CD8-positive, alpha-beta memory T cell (primary cell): ENCODE data around the gene KRT77. TPM values are rescaled to one million over a fixed set of nuclear protein-coding genes. Genes with fewer than 3 reads are reported as not detected.

ENCODE experiments used
- CTCF ChIA-PET: fragments of 350-600 bp; sonication (Branson Sonifier 250); formaldehyde crosslinking; loops from one replicate; lab custom pipeline; 2021; ENCODE audit warnings: antibody characterized with exemption; lab: Charles Lee
- POLR2A ChIA-PET: fragments of 350-600 bp; sonication (Branson Sonifier 250); formaldehyde crosslinking; loops from one replicate; lab custom pipeline; 2021; ENCODE audit warnings: antibody characterized with exemption; lab: Charles Lee
- DNase-seq, 5 donors: peaks; one replicate each; pipeline versions ENCODE4 v3.0.0 to v3.0.0-alpha.2; 2020 to 2022; ENCODE audit warnings: mixed read lengths in 1 of 5
- H3K27ac ChIP-seq: one replicate; pipeline ENCODE4 v1.7.0; 2013; ENCODE audit warnings: low read depth, mild to moderate bottlenecking, low read length, moderate library complexity
- H3K27me3 ChIP-seq: 2 replicates; pipeline ENCODE4 v1.7.0; 2013; ENCODE audit warnings: low read length, mild to moderate bottlenecking; ENCODE audit not compliant: insufficient read depth, poor library complexity, severe bottlenecking
- H3K36me3 ChIP-seq: 2 replicates; pipeline ENCODE4 v1.7.0; 2013; ENCODE audit warnings: mild to moderate bottlenecking, low read length, moderate library complexity; ENCODE audit not compliant: insufficient read depth
- H3K4me1 ChIP-seq: 2 replicates; pipeline ENCODE4 v1.7.0; 2013; ENCODE audit warnings: mild to moderate bottlenecking, low read length, moderate library complexity; ENCODE audit not compliant: insufficient read depth
- H3K4me3 ChIP-seq: 2 replicates; pipeline ENCODE4 v1.7.0; 2013; ENCODE audit warnings: mild to moderate bottlenecking, low read length
- H3K9me3 ChIP-seq: 2 replicates; pipeline ENCODE4 v1.7.0; 2013; ENCODE audit warnings: mild to moderate bottlenecking, low read length
- H3K27ac Mint-ChIP-seq, 8 donors: one replicate each; pipeline ENCODE4 v1.8.0; 2020 to 2021; ENCODE audit warnings: mixed read lengths in 8 of 8, mild to moderate bottlenecking in 6 of 8, inconsistent platforms in 3 of 8, moderate library complexity in 3 of 8
- H3K27me3 Mint-ChIP-seq, 2 donors: one replicate each; pipeline ENCODE4 v1.8.0; 2020 to 2021; ENCODE audit warnings: mixed read lengths in 2 of 2, mild to moderate bottlenecking in 1 of 2, moderate library complexity in 1 of 2
- H3K36me3 Mint-ChIP-seq, 3 donors: one replicate each; pipeline ENCODE4 v1.8.0; 2020 to 2021; ENCODE audit warnings: mixed read lengths in 3 of 3, inconsistent platforms in 1 of 3, mild to moderate bottlenecking in 1 of 3
- H3K4me1 Mint-ChIP-seq, 3 donors: one replicate each; pipeline ENCODE4 v1.8.0; 2020 to 2021; ENCODE audit warnings: mixed read lengths in 3 of 3, inconsistent platforms in 1 of 3, mild to moderate bottlenecking in 1 of 3
- H3K4me3 Mint-ChIP-seq, 7 donors: one replicate each; pipeline ENCODE4 v1.8.0; 2020 to 2021; ENCODE audit warnings: mixed read lengths in 7 of 7, mild to moderate bottlenecking in 6 of 7, moderate library complexity in 4 of 7, inconsistent platforms in 2 of 7
- H3K9me3 Mint-ChIP-seq, 5 donors: one replicate each; pipeline ENCODE4 v1.8.0; 2020 to 2022; ENCODE audit warnings: mixed read lengths in 5 of 5, mild to moderate bottlenecking in 3 of 5, moderate library complexity in 2 of 5, inconsistent platforms in 1 of 5
- polyA plus RNA-seq: library from polyadenylated mRNA; unstranded; fragments of 300-500 nt; fragmentation: Illumina TruSeq; gene quantifications from one replicate; pipeline ENCODE4 v1.2.3, GENCODE V29; 2021
- total RNA-seq, 2 experiments: library from RNA; stranded (reverse); gene quantifications; one replicate each; pipeline ENCODE4 v1.2.3, GENCODE V29; 2021

Gene KRT77
- total and polyA plus RNA-seq, 3 experiments from 2014 or later, result not detected

DNA sequence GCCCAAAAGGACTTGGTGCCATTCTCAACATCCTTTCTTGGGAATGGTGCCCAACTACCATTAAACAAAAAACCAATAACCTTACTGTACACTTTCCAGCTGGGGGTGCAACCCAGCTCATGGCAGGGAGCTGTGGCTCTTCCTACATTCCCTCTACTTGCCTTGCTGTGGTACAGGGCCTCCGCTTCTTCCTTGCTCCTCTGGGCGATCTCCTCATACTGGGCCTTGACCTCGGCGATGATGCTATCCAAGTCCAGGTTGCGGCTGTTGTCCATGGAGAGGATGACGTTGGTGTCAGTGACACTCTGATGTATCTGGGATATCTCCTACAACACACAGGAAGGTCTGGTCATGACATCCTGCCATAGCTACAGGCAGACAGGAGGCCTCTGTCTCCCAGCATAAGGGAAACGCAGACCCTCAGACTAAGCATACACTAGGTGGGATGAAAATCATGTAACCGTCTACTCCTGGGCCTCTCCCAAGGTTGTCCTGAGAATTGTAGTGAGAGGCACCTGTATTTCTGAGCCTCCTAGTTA is 55.2 kb downstream of the KRT77 start:
- ChIA-PET CTCF (interaction anchor here (1.1 to 1.3 kb wide), 2 partner anchors 38 to 62 kb away, joined by 4 read pairs; no protein-coding TSS in a partner anchor), POLR2A (no interaction called here)
- Mint-ChIP-seq H3K4me1 (peaks cover 50 to 71% (median 66%) of the 10 kb centered on the region in 3 donors), H3K9me3 (peaks cover 0 to 8% (median 4%) of the 10 kb centered on the region in 5 donors), H3K27ac (peak overlapping the region in 7 of 8 donors; percentile 29 to 100 (median 89)), H3K4me3 (no peak overlapping the region), H3K36me3 (peaks cover 2 to 10% (median 3%) of the 10 kb centered on the region in 3 donors), H3K27me3 (peaks cover 7 to 11% of the 10 kb centered on the region in 2 donors)
- H3K36me3 ChIP-seq, result no peaks in the 10 kb centered on the region
- H3K27me3 ChIP-seq, result no peaks in the 10 kb centered on the region
- no peak for DNase-seq
- no peak overlapping the region for H3K4me3 ChIP-seq
- H3K4me1 ChIP-seq, result peaks cover 66% of the 10 kb centered on the region
- no peak overlapping the region for H3K27ac ChIP-seq
- no peaks in the 10 kb centered on the region for H3K9me3 ChIP-seq

DNA sequence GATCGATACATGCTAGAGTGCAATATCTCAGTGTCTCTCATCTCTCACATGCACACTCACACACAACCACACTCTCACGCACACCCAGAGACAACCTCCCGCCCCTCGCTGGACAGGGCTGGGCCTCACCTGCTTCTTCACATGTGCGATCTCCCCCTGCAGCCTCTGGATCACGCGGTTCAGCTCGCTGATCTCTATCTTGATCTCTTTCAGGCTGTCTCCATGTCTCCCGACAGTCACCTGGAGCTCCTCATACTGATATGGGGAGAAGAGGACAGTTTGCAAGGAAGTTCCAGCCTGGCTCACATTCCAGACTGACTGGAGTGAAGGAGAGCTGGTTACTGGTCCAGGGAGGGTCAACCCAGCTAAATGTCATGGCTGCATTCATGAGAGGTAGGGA is 55.7 kb downstream of the KRT77 start:
- DNase-seq, result no peak
- Mint-ChIP-seq H3K36me3 (peaks cover 2 to 10% (median 3%) of the 10 kb centered on the region in 3 donors), H3K27ac (peak overlapping the region in 7 of 8 donors; percentile 29 to 100 (median 89)), H3K9me3 (peaks cover 0 to 8% (median 4%) of the 10 kb centered on the region in 5 donors), H3K4me1 (peaks cover 51 to 73% (median 67%) of the 10 kb centered on the region in 3 donors), H3K27me3 (peaks cover 7 to 9% of the 10 kb centered on the region in 2 donors), H3K4me3 (no peak overlapping the region)
- CTCF ChIA-PET, result interaction anchor here (1.1 to 1.3 kb wide), 2 partner anchors 37 to 62 kb away, joined by 4 read pairs; no protein-coding TSS in a partner anchor
- H3K36me3 ChIP-seq, result no peaks in the 10 kb centered on the region
- no peaks in the 10 kb centered on the region for H3K9me3 ChIP-seq
- H3K4me3 ChIP-seq, result no peak overlapping the region
- peaks cover 70% of the 10 kb centered on the region for H3K4me1 ChIP-seq
- H3K27ac ChIP-seq, result no peak overlapping the region
- H3K27me3 ChIP-seq, result no peaks in the 10 kb centered on the region
- POLR2A ChIA-PET, result no interaction called here

DNA sequence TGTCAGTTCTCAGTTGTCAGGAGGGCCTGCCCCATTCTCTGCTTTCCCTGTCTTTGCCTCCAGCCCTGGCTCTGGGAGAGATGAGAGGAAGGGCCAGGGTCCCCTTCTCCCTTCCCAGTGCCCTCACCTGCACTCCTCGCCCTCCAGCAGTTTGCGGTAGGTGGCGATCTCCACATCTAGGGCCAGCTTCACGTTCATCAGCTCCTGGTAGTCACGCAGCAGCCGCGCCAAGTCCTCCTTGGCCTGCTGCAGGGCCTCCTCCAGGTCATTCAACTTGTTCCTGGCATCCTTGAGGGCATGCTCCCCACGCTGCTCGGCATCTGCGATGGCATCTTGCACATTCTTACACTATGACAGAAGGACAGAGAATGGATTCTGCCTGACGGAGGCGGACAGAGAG is 56.7 kb downstream of the KRT77 start:
- peak overlapping the region; percentile 3 for H3K27ac ChIP-seq
- CTCF ChIA-PET, result no interaction called here

DNA sequence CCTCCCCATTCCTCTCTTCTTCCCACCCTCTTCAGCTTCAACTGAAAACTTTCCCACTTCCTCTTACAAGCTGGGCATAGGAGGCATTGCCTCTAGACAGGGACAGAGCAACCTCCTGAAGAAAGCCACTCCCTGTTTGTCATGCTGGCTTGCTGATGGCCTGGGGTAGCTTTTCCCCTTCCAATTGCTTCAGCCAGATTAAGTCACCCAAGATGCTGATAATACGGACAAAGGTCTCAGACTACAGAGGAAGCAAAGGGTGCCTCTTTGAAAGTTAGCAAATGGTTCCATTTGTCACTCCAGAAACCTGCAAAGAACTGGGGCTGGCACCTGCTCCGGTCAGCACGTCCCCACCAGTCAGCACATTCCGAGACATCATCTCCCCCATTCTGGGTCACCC is 57.3 kb downstream of the KRT77 start:
- H3K27me3 Mint-ChIP-seq, result peaks cover 0 to 4% of the 10 kb centered on the region in 2 donors
- H3K36me3 Mint-ChIP-seq, result peaks cover 2 to 10% (median 3%) of the 10 kb centered on the region in 3 donors
- H3K36me3 ChIP-seq, result no peaks in the 10 kb centered on the region
- H3K27ac ChIP-seq, result peak overlapping the region; percentile 19
- no peaks in the 10 kb centered on the region for H3K9me3 ChIP-seq
- CTCF ChIA-PET, result no interaction called here
- no peaks in the 10 kb centered on the region for H3K27me3 ChIP-seq
- H3K4me1 Mint-ChIP-seq, result peaks cover 65 to 80% (median 77%) of the 10 kb centered on the region in 3 donors
- H3K4me1 ChIP-seq, result peaks cover 85% of the 10 kb centered on the region
- H3K9me3 Mint-ChIP-seq, result peaks cover 0 to 8% (median 4%) of the 10 kb centered on the region in 5 donors
- H3K27ac Mint-ChIP-seq, result peak overlapping the region; percentile 94 to 100 (median 98)
- H3K4me3 ChIP-seq, result peak overlapping the region; percentile 8
- POLR2A ChIA-PET, result no interaction called here
- peak overlapping the region in 6 of 7 donors; percentile 44 to 82 (median 66) for H3K4me3 Mint-ChIP-seq
- DNase-seq, result no peak

More for the DNA sequence above, 56.7 kb downstream of the KRT77 start:
- Mint-ChIP-seq H3K36me3 (peaks cover 2 to 10% (median 3%) of the 10 kb centered on the region in 3 donors), H3K9me3 (peaks cover 0 to 8% (median 4%) of the 10 kb centered on the region in 5 donors), H3K4me1 (peaks cover 59 to 78% (median 76%) of the 10 kb centered on the region in 3 donors), H3K27ac (peak overlapping the region; percentile 94 to 100 (median 98)), H3K4me3 (peak overlapping the region in 4 of 7 donors; percentile 44 to 82 (median 59)), H3K27me3 (peaks cover 0 to 4% of the 10 kb centered on the region in 2 donors)
- no peaks in the 10 kb centered on the region for H3K36me3 ChIP-seq
- H3K4me3 ChIP-seq, result peak overlapping the region; percentile 8
- peaks cover 80% of the 10 kb centered on the region for H3K4me1 ChIP-seq
- POLR2A ChIA-PET, result no interaction called here
- no peaks in the 10 kb centered on the region for H3K9me3 ChIP-seq
- no peaks in the 10 kb centered on the region for H3K27me3 ChIP-seq
- DNase-seq, result no peak

DNA sequence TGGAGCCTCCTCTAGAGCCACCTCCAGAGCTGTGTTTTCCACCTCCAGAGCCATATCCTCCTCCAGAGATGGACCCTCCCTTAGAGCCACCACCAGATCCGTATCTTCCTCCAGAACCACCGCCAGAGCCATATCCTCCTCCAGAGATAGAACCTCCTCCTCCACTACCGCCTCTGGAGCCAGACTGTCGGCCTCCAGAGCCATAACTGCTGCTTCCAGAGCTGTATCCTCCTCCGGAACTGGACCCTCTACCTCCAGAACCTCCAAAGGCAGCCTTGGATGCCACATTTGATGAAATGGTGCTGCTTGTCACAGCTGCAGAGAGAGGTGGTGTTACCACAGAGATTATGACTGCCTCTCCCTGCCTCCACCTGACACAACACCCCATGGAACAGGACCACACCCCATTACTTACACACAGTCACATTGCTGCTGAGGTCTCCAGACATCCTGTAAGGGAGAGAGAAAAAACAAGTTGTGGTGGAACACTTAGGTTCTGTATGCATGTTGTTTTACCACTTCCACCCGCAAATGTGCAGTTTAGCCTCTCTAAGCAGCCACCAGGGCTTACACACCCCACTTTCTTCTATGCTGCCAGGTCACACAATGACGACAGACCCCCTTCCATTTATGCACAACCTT is 58.1 kb downstream of the KRT77 start:
- Mint-ChIP-seq H3K27ac (peak overlapping the region; percentile 94 to 100 (median 98)), H3K27me3 (peaks cover 0 to 4% of the 10 kb centered on the region in 2 donors), H3K4me1 (peaks cover 66 to 79% (median 76%) of the 10 kb centered on the region in 3 donors), H3K36me3 (peaks cover 2 to 10% (median 3%) of the 10 kb centered on the region in 3 donors), H3K4me3 (peak overlapping the region; percentile 2 to 82 (median 65)), H3K9me3 (peaks cover 0 to 8% (median 4%) of the 10 kb centered on the region in 5 donors)
- H3K36me3 ChIP-seq, result no peaks in the 10 kb centered on the region
- no peaks in the 10 kb centered on the region for H3K27me3 ChIP-seq
- peaks cover 87% of the 10 kb centered on the region for H3K4me1 ChIP-seq
- H3K9me3 ChIP-seq, result no peaks in the 10 kb centered on the region
- ChIA-PET CTCF (no interaction called here), POLR2A (interaction anchor here (1.0 to 1.1 kb wide), 2 partner anchors 9 to 60 kb away, joined by 3 to 6 read pairs; no protein-coding TSS in a partner anchor)
- no peak overlapping the region for H3K4me3 ChIP-seq
- H3K27ac ChIP-seq, result peak overlapping the region; percentile 60
- DNase-seq, result peak; percentile 16 to 92 (median 76)

DNA sequence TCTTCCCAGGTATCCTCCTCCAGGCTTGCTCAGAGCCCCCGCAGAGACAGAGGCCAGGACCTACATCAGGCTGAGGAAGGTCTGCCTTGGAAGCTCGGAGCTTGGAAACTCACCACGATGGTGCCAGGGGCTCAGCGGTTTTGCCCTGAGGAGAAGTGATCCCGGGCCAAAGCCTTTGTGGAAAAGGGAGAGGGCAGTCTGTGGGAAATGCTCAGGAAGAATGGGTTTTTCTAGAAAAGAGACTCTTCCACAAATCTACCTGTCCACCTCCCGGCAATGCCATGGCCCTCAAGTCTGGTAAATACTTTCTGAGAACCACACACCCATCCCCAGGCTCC is 59.3 kb downstream of the KRT77 start:
- Mint-ChIP-seq H3K36me3 (peaks cover 2 to 10% (median 3%) of the 10 kb centered on the region in 3 donors), H3K27me3 (peaks cover 0 to 6% of the 10 kb centered on the region in 2 donors), H3K4me1 (peaks cover 58 to 67% (median 64%) of the 10 kb centered on the region in 3 donors), H3K4me3 (no peak overlapping the region), H3K9me3 (peaks cover 0 to 8% (median 4%) of the 10 kb centered on the region in 5 donors), H3K27ac (peak overlapping the region in 7 of 8 donors; percentile 94 to 100 (median 99))
- POLR2A ChIA-PET, result no interaction called here
- Histone ChIP-seq H3K9me3 (no peaks in the 10 kb centered on the region), H3K27ac (no peak overlapping the region), H3K4me1 (peaks cover 78% of the 10 kb centered on the region), H3K4me3 (peak overlapping the region; percentile 11), H3K36me3 (no peaks in the 10 kb centered on the region), H3K27me3 (no peaks in the 10 kb centered on the region)
- DNase-seq, result no peak
- CTCF ChIA-PET, result interaction anchor here (1.1 kb wide), 1 partner anchor 241 kb away, joined by 4 read pairs; no protein-coding TSS in a partner anchor

DNA sequence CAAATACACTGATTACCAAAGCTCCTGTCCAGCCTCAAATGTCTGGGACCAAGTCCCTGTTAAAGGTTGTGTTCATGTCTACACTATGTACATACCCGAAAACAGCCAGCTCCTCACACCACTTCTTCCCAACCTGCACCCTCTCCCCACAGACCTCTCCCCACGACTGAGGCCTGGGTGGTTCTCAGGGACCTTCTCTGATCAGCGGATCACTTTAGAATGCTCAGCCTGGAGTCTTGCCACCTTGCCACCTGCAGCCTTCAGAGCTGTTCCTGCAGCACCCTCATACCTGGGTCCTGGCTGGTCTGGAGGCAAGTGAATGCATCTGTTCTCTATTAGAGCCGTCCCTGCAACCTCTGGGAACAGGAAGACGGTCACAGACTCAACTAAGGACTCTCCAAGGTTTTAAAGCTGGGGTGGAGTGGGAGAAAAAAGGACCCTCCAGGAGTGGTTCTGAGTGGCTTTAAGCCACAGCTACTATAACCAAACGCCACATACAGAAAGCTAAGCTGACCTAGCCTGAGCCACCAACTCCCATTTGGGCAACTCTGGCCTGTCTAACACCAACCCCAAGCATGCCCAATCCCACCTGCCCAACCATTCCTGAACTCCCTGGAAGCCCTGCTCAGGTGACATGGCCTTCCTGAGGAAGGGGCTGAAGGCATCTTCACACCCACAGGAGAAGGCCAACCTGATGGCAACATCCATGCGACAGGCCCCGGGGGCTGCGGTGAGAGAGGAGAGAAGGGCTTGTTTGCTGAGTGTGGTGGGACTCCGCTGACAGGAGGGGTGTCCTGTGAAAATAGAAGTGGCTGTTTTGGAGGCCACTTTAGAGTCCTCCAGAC is 59.9 kb downstream of the KRT77 start:
- Histone ChIP-seq H3K27ac (no peak overlapping the region), H3K9me3 (no peaks in the 10 kb centered on the region), H3K4me3 (no peak overlapping the region), H3K4me1 (peaks cover 72% of the 10 kb centered on the region), H3K27me3 (no peaks in the 10 kb centered on the region), H3K36me3 (no peaks in the 10 kb centered on the region)
- H3K4me3 Mint-ChIP-seq, result no peak overlapping the region
- DNase-seq, result no peak
- peaks cover 4 to 6% of the 10 kb centered on the region in 2 donors for H3K27me3 Mint-ChIP-seq
- CTCF ChIA-PET, result interaction anchor here (1.1 kb wide), 1 partner anchor 241 kb away, joined by 4 read pairs; no protein-coding TSS in a partner anchor
- peaks cover 2 to 10% (median 3%) of the 10 kb centered on the region in 3 donors for H3K36me3 Mint-ChIP-seq
- peaks cover 0 to 8% (median 4%) of the 10 kb centered on the region in 5 donors for H3K9me3 Mint-ChIP-seq
- H3K27ac Mint-ChIP-seq, result peak overlapping the region in 7 of 8 donors; percentile 8 to 100 (median 95)
- H3K4me1 Mint-ChIP-seq, result peaks cover 57 to 62% (median 59%) of the 10 kb centered on the region in 3 donors
- POLR2A ChIA-PET, result no interaction called here
